Measurements from ENCODE around the gene DAB1.

The DAB1 gene

DNA sequence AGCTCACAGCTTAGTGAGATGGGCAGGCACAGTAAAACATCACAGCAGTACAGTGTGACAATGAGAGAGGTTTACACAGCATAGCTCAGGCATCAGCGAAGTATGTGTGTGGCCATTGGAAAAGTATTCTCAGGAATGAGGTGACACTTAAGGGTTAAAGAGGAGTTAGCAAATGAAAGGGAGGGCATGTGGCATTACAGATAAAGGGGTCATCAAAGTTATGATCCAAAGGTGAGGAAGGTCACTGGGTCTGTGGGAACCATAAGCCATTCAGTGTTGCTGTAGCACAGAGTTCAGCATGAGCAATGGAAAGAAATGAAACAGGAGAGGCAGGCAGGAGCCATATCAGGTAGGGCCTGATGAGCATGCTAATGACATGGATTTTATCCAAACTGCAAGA is 453.6 kb downstream of the DAB1 start:
- no peak overlapping the region for H3K4me3 ChIP-seq (ENCODE audit: low read depth, low read length, poor library complexity, severe bottlenecking)
- H3K36me3 ChIP-seq (ENCODE audit: insufficient read depth, low read length): no peaks in the 10 kb centered on the region
- no peaks in the 10 kb centered on the region for H4K20me1 ChIP-seq (ENCODE audit: insufficient read depth, low read length)
- H3K9ac ChIP-seq (ENCODE audit: low read length): no peak overlapping the region
- H3K27me3 ChIP-seq (ENCODE audit: insufficient read depth, low read length): no peaks in the 10 kb centered on the region
- H3K9me2 ChIP-seq (ENCODE audit: low read depth, low read length): no peaks in the 10 kb centered on the region
- TF ChIP-seq, protein P1, sequence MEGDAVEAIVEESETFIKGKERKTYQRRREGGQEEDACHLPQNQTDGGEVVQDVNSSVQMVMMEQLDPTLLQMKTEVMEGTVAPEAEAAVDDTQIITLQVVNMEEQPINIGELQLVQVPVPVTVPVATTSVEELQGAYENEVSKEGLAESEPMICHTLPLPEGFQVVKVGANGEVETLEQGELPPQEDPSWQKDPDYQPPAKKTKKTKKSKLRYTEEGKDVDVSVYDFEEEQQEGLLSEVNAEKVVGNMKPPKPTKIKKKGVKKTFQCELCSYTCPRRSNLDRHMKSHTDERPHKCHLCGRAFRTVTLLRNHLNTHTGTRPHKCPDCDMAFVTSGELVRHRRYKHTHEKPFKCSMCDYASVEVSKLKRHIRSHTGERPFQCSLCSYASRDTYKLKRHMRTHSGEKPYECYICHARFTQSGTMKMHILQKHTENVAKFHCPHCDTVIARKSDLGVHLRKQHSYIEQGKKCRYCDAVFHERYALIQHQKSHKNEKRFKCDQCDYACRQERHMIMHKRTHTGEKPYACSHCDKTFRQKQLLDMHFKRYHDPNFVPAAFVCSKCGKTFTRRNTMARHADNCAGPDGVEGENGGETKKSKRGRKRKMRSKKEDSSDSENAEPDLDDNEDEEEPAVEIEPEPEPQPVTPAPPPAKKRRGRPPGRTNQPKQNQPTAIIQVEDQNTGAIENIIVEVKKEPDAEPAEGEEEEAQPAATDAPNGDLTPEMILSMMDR (IDR thresholded peaks at IDR 0.05; ENCODE audit: low read length): no peak
- TF ChIP-seq EZH2 (IDR thresholded peaks at IDR 0.05; ENCODE audit: borderline replicate concordance, low read length): no peak
- H3K27ac ChIP-seq (ENCODE audit: low read depth, low read length, poor library complexity, severe bottlenecking): no peak overlapping the region
- H3K79me2 ChIP-seq (ENCODE audit: insufficient read depth, low read length): no peaks in the 10 kb centered on the region
- no peaks in the 10 kb centered on the region for H3K9me3 ChIP-seq (ENCODE audit: low read length)
- no peaks in the 10 kb centered on the region for H3F3A ChIP-seq (ENCODE audit: insufficient read depth, low read length)
- H2AFZ ChIP-seq (ENCODE audit: low read length): no peak overlapping the region
- no peak overlapping the region for H3K4me2 ChIP-seq (ENCODE audit: low read length)
- H3K4me1 ChIP-seq (ENCODE audit: insufficient read depth, low read length, severe bottlenecking): no peaks in the 10 kb centered on the region

DNA sequence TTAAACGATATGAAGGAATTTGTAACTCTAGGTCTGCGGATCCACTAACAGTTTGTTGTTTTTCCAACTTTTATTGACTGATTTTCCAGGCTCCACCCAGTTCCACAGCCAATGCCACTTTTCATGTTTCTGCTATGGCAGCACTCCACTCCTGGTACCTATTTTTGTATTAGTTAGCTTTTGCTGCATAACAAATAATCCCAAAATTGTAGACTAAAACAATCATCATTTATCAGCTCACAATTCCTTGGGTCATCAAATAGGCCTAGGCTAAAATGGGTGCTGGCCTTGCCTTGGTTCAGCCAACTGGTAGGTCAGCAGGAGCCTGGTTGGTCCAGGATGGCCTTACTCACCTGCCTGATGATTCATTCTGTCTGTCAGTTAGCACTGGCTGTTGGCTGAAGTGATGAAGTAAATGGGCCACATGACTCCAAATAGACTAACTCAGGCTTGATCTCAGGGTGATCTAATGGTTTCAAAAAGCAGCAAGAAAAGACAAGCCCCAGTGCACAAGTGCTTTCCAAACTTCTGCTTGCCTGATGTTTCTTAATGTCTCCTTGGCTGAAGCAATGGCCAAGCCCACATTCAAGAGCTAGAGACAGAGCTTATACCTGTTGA is 454.9 kb downstream of the DAB1 start:
- Histone ChIP-seq H3K9me2 (ENCODE audit: low read depth, low read length) (no peaks in the 10 kb centered on the region), H3K27ac (ENCODE audit: low read depth, low read length, poor library complexity, severe bottlenecking) (no peak overlapping the region), H3K4me1 (ENCODE audit: insufficient read depth, low read length, severe bottlenecking) (no peaks in the 10 kb centered on the region), H3F3A (ENCODE audit: insufficient read depth, low read length) (no peaks in the 10 kb centered on the region), H2AFZ (ENCODE audit: low read length) (no peak overlapping the region), H4K20me1 (ENCODE audit: insufficient read depth, low read length) (no peaks in the 10 kb centered on the region), H3K4me3 (ENCODE audit: low read depth, low read length, poor library complexity, severe bottlenecking) (no peak overlapping the region), H3K36me3 (ENCODE audit: insufficient read depth, low read length) (no peaks in the 10 kb centered on the region), H3K9me3 (ENCODE audit: low read length) (no peaks in the 10 kb centered on the region), H3K79me2 (ENCODE audit: insufficient read depth, low read length) (no peaks in the 10 kb centered on the region), H3K27me3 (ENCODE audit: insufficient read depth, low read length) (no peaks in the 10 kb centered on the region), H3K4me2 (ENCODE audit: low read length) (no peak overlapping the region), H3K9ac (ENCODE audit: low read length) (no peak overlapping the region)
- TF ChIP-seq EZH2 (IDR thresholded peaks at IDR 0.05; ENCODE audit: borderline replicate concordance, low read length): no peak
- TF ChIP-seq, protein P1 (IDR thresholded peaks at IDR 0.05; ENCODE audit: low read length): no peak

- H3K79me2 ChIP-seq (ENCODE audit: insufficient read depth, low read length): no peaks in the 10 kb centered on the region
- no peaks in the 10 kb centered on the region for H3K9me3 ChIP-seq (ENCODE audit: low read length)
- TF ChIP-seq, protein P1 (IDR thresholded peaks at IDR 0.05; ENCODE audit: low read length): peak; percentile 57
- TF ChIP-seq EZH2 (IDR thresholded peaks at IDR 0.05; ENCODE audit: borderline replicate concordance, low read length): no peak
- no peak overlapping the region for H3K9ac ChIP-seq (ENCODE audit: low read length)
- no peaks in the 10 kb centered on the region for H3K9me2 ChIP-seq (ENCODE audit: low read depth, low read length)
- no peak overlapping the region for H3K4me3 ChIP-seq (ENCODE audit: low read depth, low read length, poor library complexity, severe bottlenecking)
- H3K27ac ChIP-seq (ENCODE audit: low read depth, low read length, poor library complexity, severe bottlenecking): no peak overlapping the region
- H3K27me3 ChIP-seq (ENCODE audit: insufficient read depth, low read length): no peaks in the 10 kb centered on the region
- no peaks in the 10 kb centered on the region for H3K36me3 ChIP-seq (ENCODE audit: insufficient read depth, low read length)
- no peaks in the 10 kb centered on the region for H3K4me1 ChIP-seq (ENCODE audit: insufficient read depth, low read length, severe bottlenecking)
- no peaks in the 10 kb centered on the region for H4K20me1 ChIP-seq (ENCODE audit: insufficient read depth, low read length)
- H3F3A ChIP-seq (ENCODE audit: insufficient read depth, low read length): no peaks in the 10 kb centered on the region
- H3K4me2 ChIP-seq (ENCODE audit: low read length): no peak overlapping the region
- H2AFZ ChIP-seq (ENCODE audit: low read length): no peak overlapping the region
These were observed 455.7 kb downstream of the DAB1 start for GRCh38 chr1:56967900-56968832.

Measured in OCI-LY1 (cell line).